ENCODE results near the gene UBE2U. TPM values are rescaled to one million over a fixed set of nuclear protein-coding genes. Genes with fewer than 3 reads are reported as not detected.

Gene UBE2U
- total and polyA plus RNA-seq, 2 of the 8 experiments (the other 6 are each of a cell fraction or from before 2014, with no cell fraction given) = not detected

- H3K56ac ChIP-seq (replicated peaks; ENCODE audit: insufficient read length, low read depth, low read length) = no peak overlapping the region
- ChIA-PET CTCF (ENCODE audit: partially characterized antibody) (interaction anchor here (0.6 to 4.3 kb wide), 11 partner anchors 49 to 682 kb away, joined by 3 to 25 read pairs (median 3); no protein-coding TSS in a partner anchor), POLR2A (ENCODE audit: partially characterized antibody) (interaction anchor here (1.2 kb wide), 1 partner anchor 574 kb away, joined by 4 read pairs; no protein-coding TSS in a partner anchor)
- no peak for TF ChIP-seq NRF1 (IDR thresholded peaks at IDR 0.05; ENCODE audit: low read depth, low read length)
- TF ChIP-seq POU5F1 (IDR thresholded peaks at IDR 0.05; ENCODE audit: low read depth, low read length) = no peak
- no peak for TF ChIP-seq CBX8 (IDR thresholded peaks at IDR 0.05; ENCODE audit: borderline replicate concordance, low read depth, low read length)
- TF ChIP-seq RFX5 (IDR thresholded peaks at IDR 0.05; ENCODE audit: borderline replicate concordance, low read depth, low read length) = no peak
- no peak for TF ChIP-seq ATF2 (IDR thresholded peaks at IDR 0.05; ENCODE audit: low read length)
- TF ChIP-seq SIRT6 (IDR thresholded peaks at IDR 0.05; ENCODE audit: low read length) = no peak
- TF ChIP-seq POLR2AphosphoS5 (IDR thresholded peaks at IDR 0.05; ENCODE audit: low read depth, low read length) = no peak
Observed at GRCh38 chr1:64248065-64248464, 44.6 kb downstream of the UBE2U start.

More at GRCh38 chr1:64248065-64248464, 44.6 kb downstream of the UBE2U start:
- H4K91ac ChIP-seq (replicated peaks; ENCODE audit: insufficient read length, low read length) = no peak overlapping the region
- H3K23me2 ChIP-seq (ENCODE audit: low read depth, low read length) = no peaks in the 10 kb centered on the region
- no peak overlapping the region for H3K9ac ChIP-seq (replicated peaks in 1 of 4; ENCODE audit: extremely low read depth in 1 of 4, low read depth in 3 of 4, low read length in 3 of 4)
- H3K23ac ChIP-seq (ENCODE audit: insufficient read length) = no peak overlapping the region
- no peak overlapping the region for H3K14ac ChIP-seq (ENCODE audit: insufficient read length)
- H4K20me1 ChIP-seq (replicated peaks in 1 of 2; ENCODE audit: control insufficient read depth in 1 of 2, insufficient read depth in 2 of 2, low read length in 2 of 2) = no peaks in the 10 kb centered on the region
- no peak overlapping the region for H3K4me3 ChIP-seq (ENCODE audit: extremely low read depth in 1 of 4, insufficient read depth in 2 of 4, low read depth in 3 of 4, low read length in 4 of 4)
- no peaks in the 10 kb centered on the region for H3K36me3 ChIP-seq (ENCODE audit: control insufficient read depth in 2 of 4, insufficient read depth in 4 of 4, low read length in 3 of 4)
- H2BK15ac ChIP-seq (ENCODE audit: low read length) = no peak overlapping the region
- H2AFZ ChIP-seq (ENCODE audit: low read length) = no peak overlapping the region
- 50% methylated on average over 5 of the region's 5 CpGs; no CpG with 5 or more reads in 1 of the 2 experiments for WGBS, 2 experiments (ENCODE audit: extremely low coverage in 1 of 2, insufficient coverage in 1 of 2, insufficient read length in 1 of 2, insufficient replicate concordance in 2 of 2, low coverage in 1 of 2, low lambda C conversion rate in 2 of 2, missing lambda C conversion rate in 1 of 2)
- no peak overlapping the region for H2AK5ac ChIP-seq (ENCODE audit: low read depth, low read length)
- no peaks in the 10 kb centered on the region for H3K27me3 ChIP-seq (replicated peaks in 1 of 4; ENCODE audit: control insufficient read depth in 3 of 4, extremely low read depth in 1 of 4, insufficient read depth in 3 of 4, low read length in 3 of 4)
- no peak overlapping the region for H2BK5ac ChIP-seq (ENCODE audit: low read depth, low read length)
- no peak overlapping the region for H3K27ac ChIP-seq (ENCODE audit: low read depth, low read length)
- no peak overlapping the region for H2BK12ac ChIP-seq (ENCODE audit: low read depth, low read length)
- peak; percentile 24 for FAIRE-seq
- no peak overlapping the region for H2BK20ac ChIP-seq (ENCODE audit: low read length)
- peaks cover 6 to 15% (median 11%) of the 10 kb centered on the region in 4 experiments; a peak in 5 of 7 replicates for H3K4me1 ChIP-seq (replicated peaks in 1 of 4; ENCODE audit: control insufficient read depth in 3 of 4, insufficient read depth in 4 of 4, low read length in 3 of 4)
- H3K4me2 ChIP-seq (ENCODE audit: insufficient read depth in 1 of 2, low read depth in 2 of 2, low read length in 2 of 2) = no peak overlapping the region
- no peak overlapping the region for H4K8ac ChIP-seq (ENCODE audit: extremely low read depth, insufficient read depth, low read length)
- no peaks in the 10 kb centered on the region for H3K9me3 ChIP-seq (ENCODE audit: insufficient read depth in 2 of 2, low read depth in 1 of 2, low read length in 1 of 2)
- H3K4ac ChIP-seq (replicated peaks; ENCODE audit: insufficient read length, low read depth, low read length) = no peak overlapping the region
- no peak for DNase-seq (ENCODE audit: low read depth in 1 of 2, low spot score in 2 of 2)
- no peak overlapping the region for H2BK120ac ChIP-seq (replicated peaks; ENCODE audit: low read depth, low read length)
- no peaks in the 10 kb centered on the region for H3K79me1 ChIP-seq (ENCODE audit: low read depth, low read length)
- no peak overlapping the region for H4K5ac ChIP-seq (ENCODE audit: insufficient read length, low read depth, low read length)
- H3K79me2 ChIP-seq (ENCODE audit: control insufficient read depth in 1 of 2, insufficient read depth in 2 of 2, low read length in 2 of 2) = no peaks in the 10 kb centered on the region
- no peak overlapping the region for H3K18ac ChIP-seq (ENCODE audit: extremely low read depth, low read length)
